ENCODE results near the gene INTS15.

GRCh38 chr7:6614953-6615722 is 25.3 kb downstream of the INTS15 start, which contains the start of gene ZNF853:
- TF ChIP-seq EZH2 (IDR thresholded peaks at IDR 0.05; ENCODE audit: low read depth) (no peak), CTCF (conservative IDR thresholded peaks at IDR 0.05) (no peak)
